Cardiac fibroblast (primary cell): ENCODE measurements around the gene TMEM150C.
A peak's percentile ranks its signal among the peaks of the same experiment; 100 is the strongest.

Experiments
- DNase-seq, 2 donors: peaks; one replicate each; pipeline versions ENCODE4 v3.0.0 to v3.0.0-alpha.2; 2010; ENCODE audit warnings: low read depth in 2 of 2
- H3K4me3 ChIP-seq, 2 donors: replicated peaks in 1 of 2; 1 replicate in 1 of 2; 2 replicates in 1 of 2; pipeline ENCODE4 v1.5.1; 2011; ENCODE audit warnings: low read depth in 2 of 2, low read length in 2 of 2, mild to moderate bottlenecking in 2 of 2, moderate library complexity in 1 of 2
- TF ChIP-seq, protein P1 (sequence below): IDR thresholded peaks from one replicate; pipeline ENCODE4 v1.5.1; 2011; ENCODE audit warnings: low read depth, mild to moderate bottlenecking, low read length, inconsistent platforms

TMEM150C gene

DNA sequence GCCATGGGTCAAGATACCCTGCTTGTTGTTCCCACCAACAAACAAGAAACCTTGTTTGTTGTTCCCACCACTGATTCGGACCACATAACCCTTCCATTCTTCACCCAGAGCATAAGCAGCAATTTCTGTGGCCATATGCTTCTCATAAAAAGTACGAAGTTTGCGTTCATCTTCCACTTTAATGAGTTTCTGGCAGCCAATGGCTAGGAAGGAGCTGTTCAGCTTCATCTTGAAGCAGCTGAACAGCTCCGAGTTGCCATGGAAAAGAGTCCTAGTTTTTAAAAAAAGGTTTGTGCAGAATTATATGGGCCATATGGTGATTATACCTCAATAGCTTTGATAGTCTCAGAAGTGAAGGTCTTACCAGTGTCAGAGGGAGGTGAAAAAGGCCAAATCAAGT lies 66.1 kb downstream of the TMEM150C start:
- TF ChIP-seq, protein P1, sequence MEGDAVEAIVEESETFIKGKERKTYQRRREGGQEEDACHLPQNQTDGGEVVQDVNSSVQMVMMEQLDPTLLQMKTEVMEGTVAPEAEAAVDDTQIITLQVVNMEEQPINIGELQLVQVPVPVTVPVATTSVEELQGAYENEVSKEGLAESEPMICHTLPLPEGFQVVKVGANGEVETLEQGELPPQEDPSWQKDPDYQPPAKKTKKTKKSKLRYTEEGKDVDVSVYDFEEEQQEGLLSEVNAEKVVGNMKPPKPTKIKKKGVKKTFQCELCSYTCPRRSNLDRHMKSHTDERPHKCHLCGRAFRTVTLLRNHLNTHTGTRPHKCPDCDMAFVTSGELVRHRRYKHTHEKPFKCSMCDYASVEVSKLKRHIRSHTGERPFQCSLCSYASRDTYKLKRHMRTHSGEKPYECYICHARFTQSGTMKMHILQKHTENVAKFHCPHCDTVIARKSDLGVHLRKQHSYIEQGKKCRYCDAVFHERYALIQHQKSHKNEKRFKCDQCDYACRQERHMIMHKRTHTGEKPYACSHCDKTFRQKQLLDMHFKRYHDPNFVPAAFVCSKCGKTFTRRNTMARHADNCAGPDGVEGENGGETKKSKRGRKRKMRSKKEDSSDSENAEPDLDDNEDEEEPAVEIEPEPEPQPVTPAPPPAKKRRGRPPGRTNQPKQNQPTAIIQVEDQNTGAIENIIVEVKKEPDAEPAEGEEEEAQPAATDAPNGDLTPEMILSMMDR: no peak
- DNase-seq: no peak
- no peak overlapping the region for H3K4me3 ChIP-seq

- no peak overlapping the region for H3K4me3 ChIP-seq
- DNase-seq: peak in 1 of 2 donors; percentile 15
- TF ChIP-seq, protein P1: no peak
Observed at GRCh38 chr4:82493721-82494425, 67.9 kb downstream of the TMEM150C start.

GRCh38 chr4:82491251-82491960 lies 70.4 kb downstream of the TMEM150C start:
- H3K4me3 ChIP-seq: no peak overlapping the region
- DNase-seq: no peak
- TF ChIP-seq, protein P1: no peak

DNA sequence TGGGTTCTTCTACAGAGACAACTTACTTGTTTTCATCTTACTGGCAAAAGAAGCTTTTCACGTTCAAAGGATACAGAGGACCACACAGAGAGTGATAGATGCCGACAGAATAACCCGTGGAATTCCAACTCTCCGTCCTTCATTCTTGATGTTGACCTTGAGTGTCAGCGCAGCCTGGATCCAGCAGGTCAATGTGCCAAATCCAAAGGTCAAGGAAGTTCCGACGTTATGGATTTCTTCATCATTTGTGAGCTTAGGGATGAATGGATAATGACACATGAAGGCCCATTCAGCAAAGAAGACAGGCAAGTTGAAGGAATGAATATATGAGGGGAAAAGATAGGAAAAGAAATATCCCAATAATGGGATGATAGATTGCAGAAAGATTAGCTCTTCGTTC lies 71.8 kb downstream of the TMEM150C start:
- DNase-seq: no peak
- no peak overlapping the region for H3K4me3 ChIP-seq
- TF ChIP-seq, protein P1: no peak

GRCh38 chr4:82489076-82489475 lies 72.7 kb downstream of the TMEM150C start:
- no peak overlapping the region for H3K4me3 ChIP-seq
- DNase-seq: no peak
- TF ChIP-seq, protein P1: no peak

DNA sequence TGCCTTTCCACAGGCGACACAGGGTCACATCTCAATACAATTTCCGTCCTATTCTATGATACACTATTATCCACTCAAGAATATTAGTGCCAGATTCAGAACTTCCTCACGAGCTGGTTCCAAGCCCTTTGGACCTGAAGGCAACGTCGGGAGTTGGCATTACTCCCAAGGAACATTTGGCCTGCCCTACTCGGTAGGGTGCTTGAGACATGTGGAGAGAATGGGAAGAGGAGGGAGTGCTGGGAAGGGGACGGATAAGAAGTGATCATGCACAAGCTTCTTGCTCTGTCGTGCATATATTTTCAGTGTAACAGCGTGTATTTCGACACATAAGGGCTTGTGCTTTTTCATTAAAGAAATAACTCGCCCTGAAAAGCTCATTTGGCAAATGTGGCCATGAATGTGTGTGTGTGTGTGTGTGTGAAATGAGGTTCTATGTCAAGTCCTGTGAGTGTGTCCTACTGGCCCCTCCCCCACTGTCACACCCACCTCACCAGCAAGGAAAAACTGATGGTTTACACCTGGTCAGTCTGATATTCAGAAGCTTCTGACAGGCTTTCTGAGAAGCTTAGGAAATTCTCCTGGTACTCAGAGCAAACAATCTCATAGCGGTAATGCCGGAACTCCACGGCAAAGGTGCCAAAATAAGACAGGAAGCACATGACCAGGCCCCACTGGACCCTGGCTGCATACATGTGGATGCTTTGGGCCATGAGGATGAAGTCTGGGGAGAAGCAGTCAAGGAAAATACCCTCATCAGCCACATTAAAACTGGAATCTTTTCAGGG lies 76.6 kb downstream of the TMEM150C start:
- no peak overlapping the region for H3K4me3 ChIP-seq
- TF ChIP-seq, protein P1: no peak

More for the DNA sequence above, 76.6 kb downstream of the TMEM150C start:
- DNase-seq: peak in 1 of 2 donors; percentile 56
